Glutamatergic neuron (in vitro differentiated cells): ENCODE results near the gene KCNQ1. TPM values are rescaled to one million over a fixed set of nuclear protein-coding genes. Genes with fewer than 3 reads are reported as not detected.

Experiments used
- DNase-seq: peaks from one replicate; pipeline ENCODE4 v3.0.0; 2022
- H3K27ac Mint-ChIP-seq: one replicate; pipeline ENCODE4 v1.8.0; 2020; ENCODE audit warnings: mild to moderate bottlenecking, mixed read lengths, inconsistent platforms; ENCODE audit not compliant: unreplicated experiment
- H3K27me3 Mint-ChIP-seq: one replicate; pipeline ENCODE4 v1.8.0; 2020; ENCODE audit warnings: mild to moderate bottlenecking, moderate library complexity, mixed read lengths, inconsistent platforms; ENCODE audit not compliant: unreplicated experiment
- H3K36me3 Mint-ChIP-seq: one replicate; pipeline ENCODE4 v1.8.0; 2020; ENCODE audit warnings: mild to moderate bottlenecking, mixed read lengths, inconsistent platforms; ENCODE audit not compliant: unreplicated experiment
- H3K4me1 Mint-ChIP-seq: one replicate; pipeline ENCODE4 v1.8.0; 2020; ENCODE audit warnings: mild to moderate bottlenecking, low read depth, mixed read lengths, inconsistent platforms; ENCODE audit not compliant: unreplicated experiment
- H3K4me3 Mint-ChIP-seq: one replicate; pipeline ENCODE4 v1.8.0; 2020; ENCODE audit warnings: mild to moderate bottlenecking, mixed read lengths, inconsistent platforms; ENCODE audit not compliant: unreplicated experiment
- H3K9me3 Mint-ChIP-seq: one replicate; pipeline ENCODE4 v1.8.0; 2020; ENCODE audit warnings: mild to moderate bottlenecking, moderate library complexity, mixed read lengths, inconsistent platforms; ENCODE audit not compliant: unreplicated experiment
- CTCF ChIP-seq: fragments of 200-600 bp; sonication (generic); IDR thresholded peaks from one replicate; pipeline ENCODE4 v1.5.0; 2021; ENCODE audit not compliant: partially characterized antibody, unreplicated experiment
- total RNA-seq: library from RNA; stranded (reverse); fragmentation: NEBNext Ultra II Directional; extraction: Animal tissue kit (Norgen Biotek cat#: 25700); gene quantifications from one replicate; pipeline ENCODE4 v1.2.1, GENCODE V29; 2021; ENCODE audit not compliant: unreplicated experiment

Gene KCNQ1
- total RNA-seq, 1 donor from 2014 or later, result 0.44 TPM

- Mint-ChIP-seq H3K36me3 (no peaks in the 10 kb centered on the region), H3K9me3 (peaks cover 10% of the 10 kb centered on the region), H3K27ac (no peak overlapping the region), H3K4me1 (peaks cover 30% of the 10 kb centered on the region), H3K27me3 (peaks cover 11% of the 10 kb centered on the region), H3K4me3 (no peak overlapping the region)
- TF ChIP-seq CTCF, result no peak
- DNase-seq, result no peak
These were observed 243.0 kb downstream of the KCNQ1 start for GRCh38 chr11:2687782-2688191.

- Mint-ChIP-seq H3K27me3 (peaks cover 12% of the 10 kb centered on the region), H3K9me3 (peaks cover 9% of the 10 kb centered on the region), H3K27ac (no peak overlapping the region), H3K4me1 (peaks cover 31% of the 10 kb centered on the region), H3K4me3 (no peak overlapping the region), H3K36me3 (no peaks in the 10 kb centered on the region)
- DNase-seq, result no peak
- TF ChIP-seq CTCF, result no peak
These were observed 243.8 kb downstream of the KCNQ1 start for GRCh38 chr11:2688381-2689231.

GRCh38 chr11:2689651-2690575, 245.1 kb downstream of the KCNQ1 start:
- no peak for TF ChIP-seq CTCF
- Mint-ChIP-seq H3K27ac (peak overlapping the region; percentile 75), H3K4me3 (peak overlapping the region; percentile 64), H3K36me3 (no peaks in the 10 kb centered on the region), H3K4me1 (peaks cover 40% of the 10 kb centered on the region), H3K9me3 (peaks cover 6% of the 10 kb centered on the region), H3K27me3 (peaks cover 9% of the 10 kb centered on the region)
- no peak for DNase-seq

GRCh38 chr11:2690596-2691354, 246.0 kb downstream of the KCNQ1 start:
- Mint-ChIP-seq H3K27me3 (peaks cover 8% of the 10 kb centered on the region), H3K9me3 (peaks cover 6% of the 10 kb centered on the region), H3K27ac (no peak overlapping the region), H3K36me3 (no peaks in the 10 kb centered on the region), H3K4me3 (peak overlapping the region; percentile 76), H3K4me1 (peaks cover 47% of the 10 kb centered on the region)
- no peak for TF ChIP-seq CTCF
- no peak for DNase-seq
